H9 (cell line): ENCODE data around the gene MAPK14. TPM values are rescaled to one million over a fixed set of nuclear protein-coding genes. Genes with fewer than 3 reads are reported as not detected.

ENCODE experiments used
- DNase-seq: peaks from one replicate; pipeline ENCODE4 v3.0.0-alpha.2; 2017
- H2AFZ ChIP-seq: one replicate; pipeline ENCODE4 v1.6.1; 2013; ENCODE audit warnings: mild to moderate bottlenecking, low read length, control low read depth, moderate library complexity
- H2AK5ac ChIP-seq: 2 replicates; pipeline ENCODE4 v1.6.1; 2013; ENCODE audit warnings: low read length, control low read depth, mixed read lengths; ENCODE audit not compliant: insufficient read length
- H2BK120ac ChIP-seq: one replicate; pipeline ENCODE4 v1.6.1; 2013; ENCODE audit warnings: low read depth, mild to moderate bottlenecking, low read length, control low read depth, inconsistent platforms; ENCODE audit not compliant: poor library complexity, severe bottlenecking
- H2BK12ac ChIP-seq: 2 replicates; pipeline ENCODE4 v1.6.1; 2013; ENCODE audit warnings: low read length, control low read depth, mixed read lengths, low read depth; ENCODE audit not compliant: insufficient read length
- H2BK15ac ChIP-seq: 2 replicates; pipeline ENCODE4 v1.6.1; 2013; ENCODE audit warnings: low read depth, low read length, control low read depth
- H2BK20ac ChIP-seq: one replicate; pipeline ENCODE4 v1.6.1; 2013; ENCODE audit warnings: low read depth, mild to moderate bottlenecking, low read length, control low read depth, inconsistent platforms; ENCODE audit not compliant: poor library complexity, severe bottlenecking
- H2BK5ac ChIP-seq: 2 replicates; pipeline ENCODE4 v1.6.1; 2013; ENCODE audit warnings: low read length, control low read depth, mixed read lengths; ENCODE audit not compliant: insufficient read length
- H3K14ac ChIP-seq: 2 replicates; pipeline ENCODE4 v1.6.1; 2013; ENCODE audit warnings: low read length, control low read depth; ENCODE audit not compliant: insufficient read depth
- H3K18ac ChIP-seq: 2 replicates; pipeline ENCODE4 v1.6.1; 2013; ENCODE audit warnings: low read depth, mild to moderate bottlenecking, mixed read lengths, low read length, control low read depth; ENCODE audit not compliant: insufficient read length
- H3K23ac ChIP-seq: 2 replicates; pipeline ENCODE4 v1.6.1; 2013; ENCODE audit warnings: low read length, control low read depth, mixed read lengths, low read depth; ENCODE audit not compliant: insufficient read length
- H3K23me2 ChIP-seq: 2 replicates; pipeline ENCODE4 v1.6.1; 2013; ENCODE audit warnings: low read depth, mild to moderate bottlenecking, mixed read lengths, low read length, control low read depth; ENCODE audit not compliant: insufficient read length, poor library complexity, severe bottlenecking
- H3K27ac ChIP-seq: 2 replicates; pipeline ENCODE4 v1.5.1; 2013; ENCODE audit warnings: low read length, control low read depth, mixed read lengths, low read depth; ENCODE audit not compliant: insufficient read length
- H3K27me3 ChIP-seq: 2 replicates; pipeline ENCODE4 v1.6.1; 2013; ENCODE audit warnings: low read length, control low read depth, inconsistent platforms; ENCODE audit not compliant: insufficient read depth
- H3K4ac ChIP-seq: 2 replicates; pipeline ENCODE4 v1.6.1; 2013; ENCODE audit warnings: low read depth, mild to moderate bottlenecking, control low read depth, inconsistent platforms, low read length, moderate library complexity
- H3K4me1 ChIP-seq: 2 replicates; pipeline ENCODE4 v1.6.1; 2013; ENCODE audit warnings: low read length, control low read depth, inconsistent platforms; ENCODE audit not compliant: insufficient read depth
- H3K4me2 ChIP-seq: 2 replicates; pipeline ENCODE4 v1.6.1; 2013; ENCODE audit warnings: low read length, control low read depth, mixed read lengths; ENCODE audit not compliant: insufficient read length, insufficient read depth
- H3K56ac ChIP-seq: 2 replicates; pipeline ENCODE4 v1.6.1; 2013; ENCODE audit warnings: low read depth, mild to moderate bottlenecking, mixed read lengths, low read length, control low read depth; ENCODE audit not compliant: insufficient read length
- H3K79me1 ChIP-seq: 2 replicates; pipeline ENCODE4 v1.6.1; 2013; ENCODE audit warnings: low read depth, mild to moderate bottlenecking, moderate library complexity, low read length, control low read depth, inconsistent platforms; ENCODE audit not compliant: insufficient read depth, poor library complexity, severe bottlenecking
- H3K79me2 ChIP-seq: 2 replicates; pipeline ENCODE4 v1.6.1; 2013; ENCODE audit warnings: low read length, control low read depth, inconsistent platforms; ENCODE audit not compliant: insufficient read depth
- H3K9ac ChIP-seq: 2 replicates; pipeline ENCODE4 v1.6.1; 2013; ENCODE audit warnings: low read length, control low read depth, mixed read lengths; ENCODE audit not compliant: insufficient read length; ENCODE audit errors: extremely low read depth
- H3K9me3 ChIP-seq: one replicate; pipeline ENCODE4 v1.6.1; 2013; ENCODE audit warnings: low read depth, low read length, inconsistent platforms; ENCODE audit not compliant: control insufficient read depth
- H3T11ph ChIP-seq: one replicate; pipeline ENCODE4 v1.6.1; 2013; ENCODE audit warnings: mild to moderate bottlenecking, low read length, control low read depth, inconsistent platforms
- H4K20me1 ChIP-seq: one replicate; pipeline ENCODE4 v1.6.1; 2013; ENCODE audit not compliant: control insufficient read depth, insufficient read length, insufficient read depth
- H4K5ac ChIP-seq: 2 replicates; pipeline ENCODE4 v1.6.1; 2013; ENCODE audit warnings: low read depth, mild to moderate bottlenecking, mixed read lengths, low read length, control low read depth; ENCODE audit not compliant: insufficient read length
- H4K8ac ChIP-seq: replicated peaks from 2 replicates; pipeline ENCODE4 v1.6.1; 2013; ENCODE audit warnings: low read length, control low read depth, mixed read lengths, low read depth; ENCODE audit not compliant: insufficient read length
- H4K91ac ChIP-seq: 2 replicates; pipeline ENCODE4 v1.6.1; 2013; ENCODE audit warnings: low read depth, mild to moderate bottlenecking, moderate library complexity, mixed read lengths, low read length, control low read depth; ENCODE audit not compliant: insufficient read length
- H3K27ac Mint-ChIP-seq, 3 experiments: 2 replicates in 2 of 3; 3 replicates in 1 of 3; pipeline ENCODE4 v1.8.0; 2020 to 2021; ENCODE audit warnings: mixed read lengths in 3 of 3, mild to moderate bottlenecking in 1 of 3, moderate library complexity in 1 of 3
- H3K27me3 Mint-ChIP-seq: 2 replicates; pipeline ENCODE4 v1.8.0; 2021; ENCODE audit warnings: low read depth, mild to moderate bottlenecking, moderate library complexity, mixed read lengths
- H3K36me3 Mint-ChIP-seq, 3 experiments: 2 replicates in 2 of 3; 3 replicates in 1 of 3; pipeline ENCODE4 v1.8.0; 2020 to 2021; ENCODE audit warnings: low read depth in 3 of 3, mixed read lengths in 3 of 3; ENCODE audit not compliant: insufficient read depth in 1 of 3
- H3K4me1 Mint-ChIP-seq, 2 experiments: 2 replicates each; pipeline ENCODE4 v1.8.0; 2020; ENCODE audit warnings: mixed read lengths in 2 of 2
- H3K4me3 Mint-ChIP-seq, 2 experiments: 2 replicates in 1 of 2; 3 replicates in 1 of 2; pipeline ENCODE4 v1.8.0; 2020 to 2021; ENCODE audit warnings: mild to moderate bottlenecking in 2 of 2, mixed read lengths in 2 of 2, moderate library complexity in 1 of 2
- H3K9me3 Mint-ChIP-seq, 2 experiments: 2 replicates in 1 of 2; 3 replicates in 1 of 2; pipeline ENCODE4 v1.8.0; 2020; ENCODE audit warnings: mild to moderate bottlenecking in 2 of 2, mixed read lengths in 2 of 2, moderate library complexity in 1 of 2
- CTCF ChIP-seq: fragments of 200-600 bp; sonication (generic); conservative IDR thresholded peaks from 3 replicates; pipeline ENCODE4 v1.8.0; 2021; ENCODE audit warnings: antibody characterized with exemption, mild to moderate bottlenecking
- whole genome bisulfite sequencing: extraction: QIAGEN DNeasy Blood & Tissue Kit; methylation state at CpG from one replicate; pipeline ENCODE4 v1.1.7; 2013; ENCODE audit warnings: missing lambda C conversion rate, low lambda C conversion rate, mixed read lengths; ENCODE audit not compliant: insufficient read length; ENCODE audit errors: extremely low coverage; 5-methylcytosine and 5-hydroxymethylcytosine counted together
- total RNA-seq: library from RNA; stranded (reverse); gene quantifications from 2 replicates; pipeline ENCODE4 v1.2.1, GENCODE V29; 2021

Gene MAPK14
- total RNA-seq, 1 experiment from 2014 or later, result 40.5 TPM

GRCh38 chr6:36102853-36103252 is 75.2 kb downstream of the MAPK14 start:
- Histone ChIP-seq H2BK12ac (no peak overlapping the region), H2AK5ac (no peak overlapping the region), H3K56ac (no peak overlapping the region), H3K23ac (no peak overlapping the region), H3K27ac (no peak overlapping the region), H4K8ac (no peak overlapping the region), H2BK15ac (no peak overlapping the region), H3K4me2 (no peak overlapping the region), H2BK20ac (no peak overlapping the region), H3K9me3 (no peaks in the 10 kb centered on the region), H4K20me1 (no peaks in the 10 kb centered on the region), H3T11ph (no peak overlapping the region), H4K5ac (no peak overlapping the region), H3K23me2 (no peaks in the 10 kb centered on the region), H2AFZ (no peak overlapping the region), H3K4me1 (no peaks in the 10 kb centered on the region), H3K27me3 (no peaks in the 10 kb centered on the region), H3K79me1 (no peaks in the 10 kb centered on the region), H3K4ac (no peak overlapping the region), H4K91ac (no peak overlapping the region), H3K9ac (no peak overlapping the region), H2BK5ac (no peak overlapping the region), H2BK120ac (no peak overlapping the region), H3K18ac (no peak overlapping the region), H3K79me2 (no peaks in the 10 kb centered on the region), H3K14ac (no peak overlapping the region)
- Mint-ChIP-seq H3K9me3 (no peaks in the 10 kb centered on the region), H3K27ac (no peak overlapping the region), H3K36me3 (peaks cover 0 to 21% (median 2%) of the 10 kb centered on the region in 3 experiments; a peak in 4 of 7 replicates), H3K27me3 (no peaks in the 10 kb centered on the region), H3K4me3 (no peak overlapping the region), H3K4me1 (peaks cover 0 to 6% of the 10 kb centered on the region in 2 experiments; a peak in 3 of 4 replicates)
- no CpG with 5 or more reads among the region's 4 CpGs for WGBS
- DNase-seq, result no peak
- no peak for TF ChIP-seq CTCF
